GM18951 (cell line): ENCODE data around the gene CYP2A7.
"Not testable (repeated sequence)": the region's sequence is repeated elsewhere in the genome, so short reads cannot be mapped to it uniquely, and the experiment has no call there.

ENCODE experiments used
- POLR2A ChIP-seq: IDR thresholded peaks from 4 replicates; pipeline ENCODE4 v1.6.1; 2011; ENCODE audit warnings: mild to moderate bottlenecking; ENCODE audit not compliant: insufficient read length, insufficient read depth; ENCODE audit errors: extremely low read depth
- in situ Hi-C: fragments of 300-500 bp; cut with MboI; formaldehyde crosslinking; loops from one replicate; pipeline ENCODE4 v1.12.0; 2022; ENCODE audit warnings: low sequenced_read_pairs, mixed read lengths, inconsistent platforms; ENCODE audit not compliant: unreplicated experiment

Gene CYP2A7

GRCh38 chr19:40907968-40908735 lies 26.1 kb upstream of the CYP2A7 start:
- in situ Hi-C loops: no loop called here
- no peak for TF ChIP-seq POLR2A

GRCh38 chr19:40906512-40906911 lies 24.5 kb upstream of the CYP2A7 start:
- TF ChIP-seq POLR2A: no peak
- in situ Hi-C loops: no loop called here

- in situ Hi-C loops: not testable (repeated sequence)
These were observed 22.7 kb upstream of the CYP2A7 start for GRCh38 chr19:40904673-40905156.

- in situ Hi-C loops: not testable (repeated sequence)
These were observed 20.1 kb upstream of the CYP2A7 start for GRCh38 chr19:40901975-40902750.

GRCh38 chr19:40900521-40900920 lies 18.5 kb upstream of the CYP2A7 start:
- in situ Hi-C loops: not testable (repeated sequence)

GRCh38 chr19:40899964-40900363 lies 17.9 kb upstream of the CYP2A7 start:
- in situ Hi-C loops: not testable (repeated sequence)

- in situ Hi-C loops: not testable (repeated sequence)
These were observed 15.1 kb upstream of the CYP2A7 start for GRCh38 chr19:40896843-40897789.

GRCh38 chr19:40896418-40896796 lies 14.4 kb upstream of the CYP2A7 start:
- no peak for TF ChIP-seq POLR2A
- in situ Hi-C loops: no loop called here

GRCh38 chr19:40893112-40893511 lies 11.1 kb upstream of the CYP2A7 start:
- in situ Hi-C loops: no loop called here
- TF ChIP-seq POLR2A: no peak

- no peak for TF ChIP-seq POLR2A
- in situ Hi-C loops: no loop called here
These were observed 7.3 kb upstream of the CYP2A7 start for GRCh38 chr19:40889366-40889765.

- in situ Hi-C loops: no loop called here
- no peak for TF ChIP-seq POLR2A
These were observed 6.2 kb upstream of the CYP2A7 start for GRCh38 chr19:40888191-40888590.

- in situ Hi-C loops: not testable (repeated sequence)
These were observed 2.3 kb upstream of the CYP2A7 start for GRCh38 chr19:40884187-40884931.

GRCh38 chr19:40879349-40879748 lies 2.7 kb downstream of the CYP2A7 start:
- in situ Hi-C loops: not testable (repeated sequence)

GRCh38 chr19:40875526-40875951 lies 6.5 kb downstream of the CYP2A7 start:
- in situ Hi-C loops: not testable (repeated sequence)

- in situ Hi-C loops: not testable (repeated sequence)
These were observed 7.2 kb downstream of the CYP2A7 start for GRCh38 chr19:40874874-40875273.

GRCh38 chr19:40873873-40874272 lies 8.2 kb downstream of the CYP2A7 start:
- in situ Hi-C loops: not testable (repeated sequence)
